ENCODE data around the gene LY9. TPM values are rescaled to one million over a fixed set of nuclear protein-coding genes. Genes with fewer than 3 reads are reported as not detected.

Gene LY9
- total RNA-seq, 2 experiments from 2014 or later, result 4.8 to 4.9 TPM

GRCh38 chr1:160819186-160819585 lies 23.2 kb downstream of the LY9 start:
- Mint-ChIP-seq H3K36me3 (no peaks in the 10 kb centered on the region), H3K27ac (no peak overlapping the region), H3K27me3 (no peaks in the 10 kb centered on the region), H3K9me3 (no peaks in the 10 kb centered on the region), H3K4me3 (no peak overlapping the region), H3K4me1 (ENCODE audit: low read depth) (no peaks in the 10 kb centered on the region)
- ChIA-PET POLR2A (no interaction called here), CTCF (interaction anchor here (1.0 to 2.1 kb wide), 6 partner anchors 39 to 146 kb away, joined by 3 to 18 read pairs (median 4); no protein-coding TSS in a partner anchor)
- intact Hi-C loops (cut with micrococcal nuclease), result no loop called here
- DNase-seq, result no peak

GRCh38 chr1:160821627-160822026 lies 25.7 kb downstream of the LY9 start:
- intact Hi-C loops (cut with micrococcal nuclease), result no loop called here
- DNase-seq, result no peak
- Mint-ChIP-seq H3K4me3 (no peak overlapping the region), H3K27ac (no peak overlapping the region), H3K9me3 (no peaks in the 10 kb centered on the region), H3K27me3 (no peaks in the 10 kb centered on the region), H3K36me3 (no peaks in the 10 kb centered on the region), H3K4me1 (ENCODE audit: low read depth) (no peaks in the 10 kb centered on the region)
- ChIA-PET POLR2A (no interaction called here), CTCF (interaction anchor here (0.7 to 1.6 kb wide), 6 partner anchors 45 to 133 kb away, joined by 3 to 7 read pairs (median 4); partner anchors contain the start of gene ITLN2)

- Mint-ChIP-seq H3K4me3 (no peak overlapping the region), H3K27me3 (no peaks in the 10 kb centered on the region), H3K9me3 (no peaks in the 10 kb centered on the region), H3K36me3 (no peaks in the 10 kb centered on the region), H3K27ac (no peak overlapping the region), H3K4me1 (ENCODE audit: low read depth) (no peaks in the 10 kb centered on the region)
- CTCF ChIA-PET, result interaction anchor here (0.8 to 1.6 kb wide), 3 partner anchors 14 to 148 kb away, joined by 3 to 7 read pairs (median 3); partner anchors contain the start of gene ITLN1
- POLR2A ChIA-PET, result no interaction called here
- intact Hi-C loops (cut with micrococcal nuclease), result no loop called here
- no peak for DNase-seq
Observed at GRCh38 chr1:160823296-160823695, 27.3 kb downstream of the LY9 start.

- no peaks in the 10 kb centered on the region for H3K27me3 Mint-ChIP-seq
- H3K9me3 Mint-ChIP-seq, result no peaks in the 10 kb centered on the region
- peaks cover 5% of the 10 kb centered on the region for H3K4me1 Mint-ChIP-seq (ENCODE audit: low read depth)
- H3K36me3 Mint-ChIP-seq, result no peaks in the 10 kb centered on the region
- no peak overlapping the region for H3K27ac Mint-ChIP-seq
- ChIA-PET POLR2A (no interaction called here), CTCF (interaction anchor here (1.2 to 7.1 kb wide), 3 partner anchors 48 to 126 kb away, joined by 4 to 150 read pairs (median 66); partner anchors contain the start of gene ITLN2)
- intact Hi-C loops (cut with micrococcal nuclease), result no loop called here
- DNase-seq, result no peak
- H3K4me3 Mint-ChIP-seq, result no peak overlapping the region
Observed at GRCh38 chr1:160826546-160826945, 30.6 kb downstream of the LY9 start.

GRCh38 chr1:160827418-160827817 lies 31.4 kb downstream of the LY9 start:
- Mint-ChIP-seq H3K36me3 (no peaks in the 10 kb centered on the region), H3K9me3 (no peaks in the 10 kb centered on the region), H3K27ac (no peak overlapping the region), H3K27me3 (no peaks in the 10 kb centered on the region), H3K4me3 (no peak overlapping the region), H3K4me1 (ENCODE audit: low read depth) (peaks cover 5% of the 10 kb centered on the region)
- ChIA-PET CTCF (interaction anchor here (1.4 to 7.1 kb wide), 4 partner anchors 49 to 126 kb away, joined by 3 to 150 read pairs (median 39); partner anchors contain the start of gene ITLN2), POLR2A (no interaction called here)
- no peak for DNase-seq
- intact Hi-C loops (cut with micrococcal nuclease), result no loop called here

- Mint-ChIP-seq H3K27ac (no peak overlapping the region), H3K9me3 (no peaks in the 10 kb centered on the region), H3K4me3 (no peak overlapping the region), H3K4me1 (ENCODE audit: low read depth) (peaks cover 11% of the 10 kb centered on the region), H3K27me3 (no peaks in the 10 kb centered on the region), H3K36me3 (no peaks in the 10 kb centered on the region)
- ChIA-PET CTCF (interaction anchor here (0.9 to 7.1 kb wide), 15 partner anchors 12 to 161 kb away, joined by 3 to 150 read pairs (median 7); partner anchors contain the start of gene ITLN2), POLR2A (no interaction called here)
- DNase-seq, result no peak
- intact Hi-C loops (cut with micrococcal nuclease), result loop anchor here (1.0 to 2.0 kb wide), 3 partner anchors 52 to 149 kb away; no protein-coding TSS in a partner anchor
Observed at GRCh38 chr1:160829766-160830165, 33.8 kb downstream of the LY9 start.

GRCh38 chr1:160830321-160831153 lies 34.6 kb downstream of the LY9 start:
- no peak overlapping the region for H3K4me3 Mint-ChIP-seq
- CTCF ChIA-PET, result interaction anchor here (1.1 to 7.1 kb wide), 19 partner anchors 11 to 159 kb away, joined by 3 to 150 read pairs (median 5); partner anchors contain the start of gene ITLN2
- intact Hi-C loops (cut with micrococcal nuclease), result loop anchor here (1.0 to 2.0 kb wide), 3 partner anchors 53 to 150 kb away; no protein-coding TSS in a partner anchor
- H3K36me3 Mint-ChIP-seq, result no peaks in the 10 kb centered on the region
- H3K4me1 Mint-ChIP-seq (ENCODE audit: low read depth), result peaks cover 12% of the 10 kb centered on the region
- peak; percentile 86 for DNase-seq
- POLR2A ChIA-PET, result interaction anchor here (1.2 kb wide), 1 partner anchor 268 kb away, joined by 3 read pairs; the partner anchor contains the start of gene KLHDC9
- H3K27me3 Mint-ChIP-seq, result no peaks in the 10 kb centered on the region
- no peaks in the 10 kb centered on the region for H3K9me3 Mint-ChIP-seq
- no peak overlapping the region for H3K27ac Mint-ChIP-seq

- intact Hi-C loops (cut with micrococcal nuclease), result loop anchor here (1.0 to 5.0 kb wide), 5 partner anchors 42 to 297 kb away; partner anchors contain the start of gene DEDD
- Mint-ChIP-seq H3K27me3 (no peaks in the 10 kb centered on the region), H3K36me3 (no peaks in the 10 kb centered on the region), H3K4me3 (no peak overlapping the region), H3K9me3 (no peaks in the 10 kb centered on the region), H3K27ac (no peak overlapping the region), H3K4me1 (ENCODE audit: low read depth) (peaks cover 48% of the 10 kb centered on the region)
- peak; percentile 54 for DNase-seq
- CTCF ChIA-PET, result interaction anchor here (0.5 to 8.3 kb wide), 52 partner anchors 9 to 480 kb away, joined by 3 to 296 read pairs (median 5); partner anchors contain the start of genes CD244, ITLN1, ITLN2 and LY9
- POLR2A ChIA-PET, result interaction anchor here (2.1 kb wide), 1 partner anchor 119 kb away, joined by 4 read pairs; the partner anchor contains the start of gene ITLN2
Observed at GRCh38 chr1:160834945-160835565, 39.1 kb downstream of the LY9 start.

- Mint-ChIP-seq H3K9me3 (no peaks in the 10 kb centered on the region), H3K27me3 (no peaks in the 10 kb centered on the region), H3K27ac (no peak overlapping the region), H3K4me1 (ENCODE audit: low read depth) (peaks cover 43% of the 10 kb centered on the region), H3K36me3 (no peaks in the 10 kb centered on the region), H3K4me3 (no peak overlapping the region)
- ChIA-PET POLR2A (interaction anchor here (2.1 kb wide), 1 partner anchor 118 kb away, joined by 4 read pairs; the partner anchor contains the start of gene ITLN2), CTCF (interaction anchor here (0.5 to 8.3 kb wide), 44 partner anchors 8 to 481 kb away, joined by 3 to 296 read pairs (median 6); partner anchors contain the start of genes CD244, ITLN1, ITLN2 and LY9)
- DNase-seq, result no peak
- intact Hi-C loops (cut with micrococcal nuclease), result loop anchor here (1.0 to 5.0 kb wide), 5 partner anchors 42 to 297 kb away; partner anchors contain the start of gene DEDD
Observed at GRCh38 chr1:160835751-160836150, 39.8 kb downstream of the LY9 start.

- H3K27ac Mint-ChIP-seq, result peak overlapping the region; percentile 89
- H3K27me3 Mint-ChIP-seq, result no peaks in the 10 kb centered on the region
- no peaks in the 10 kb centered on the region for H3K9me3 Mint-ChIP-seq
- H3K4me3 Mint-ChIP-seq, result no peak overlapping the region
- ChIA-PET POLR2A (interaction anchor here (1.0 to 2.1 kb wide), 5 partner anchors 26 to 117 kb away, joined by 3 to 4 read pairs (median 3); partner anchors contain the start of genes CD244 and ITLN2), CTCF (interaction anchor here (0.8 to 8.3 kb wide), 35 partner anchors 10 to 260 kb away, joined by 3 to 296 read pairs (median 5); partner anchors contain the start of genes CD244, CD48, ITLN1 and ITLN2)
- intact Hi-C loops (cut with micrococcal nuclease), result loop anchor here (5.0 kb wide), 2 partner anchors 256 to 296 kb away; partner anchors contain the start of gene DEDD
- DNase-seq, result no peak
- peaks cover 43% of the 10 kb centered on the region for H3K4me1 Mint-ChIP-seq (ENCODE audit: low read depth)
- no peaks in the 10 kb centered on the region for H3K36me3 Mint-ChIP-seq
Observed at GRCh38 chr1:160836561-160836960, 40.6 kb downstream of the LY9 start.

GRCh38 chr1:160836981-160837557 lies 41.1 kb downstream of the LY9 start:
- DNase-seq, result no peak
- ChIA-PET CTCF (interaction anchor here (0.8 to 8.3 kb wide), 36 partner anchors 9 to 260 kb away, joined by 3 to 296 read pairs (median 6); partner anchors contain the start of genes CD244, CD48, ITLN1 and ITLN2), POLR2A (interaction anchor here (1.0 to 2.1 kb wide), 7 partner anchors 24 to 282 kb away, joined by 3 to 4 read pairs (median 3); partner anchors contain the start of genes CD244 and ITLN2)
- Mint-ChIP-seq H3K27ac (peak overlapping the region; percentile 89), H3K9me3 (no peaks in the 10 kb centered on the region), H3K27me3 (no peaks in the 10 kb centered on the region), H3K36me3 (no peaks in the 10 kb centered on the region), H3K4me3 (no peak overlapping the region), H3K4me1 (ENCODE audit: low read depth) (peaks cover 43% of the 10 kb centered on the region)
- intact Hi-C loops (cut with micrococcal nuclease), result loop anchor here (5.0 kb wide), 2 partner anchors 255 to 295 kb away; partner anchors contain the start of gene DEDD

Measured in activated CD4-positive, alpha-beta memory T cell treated with anti-CD3 and anti-CD28 coated beads for 36 hours (primary cell).